22Rv1 (cell line): Measurements from ENCODE around the gene GLB1L3.

Experiments used
- CTCF ChIP-seq: fragments of 450-650 bp; IDR thresholded peaks from 2 replicates; pipeline ENCODE4 v1.5.1; 2017; ENCODE audit warnings: mild to moderate bottlenecking
- ZFX ChIP-seq: fragments of 450-650 bp; IDR thresholded peaks from 2 replicates; pipeline ENCODE4 v1.6.1; 2017; ENCODE audit warnings: antibody characterized with exemption, borderline replicate concordance

GRCh38 chr11:134261626-134262488 is 14.3 kb upstream of the GLB1L3 start:
- TF ChIP-seq CTCF (peak; percentile 72), ZFX (no peak)
